Panc1 (cell line): Measurements from ENCODE around the gene CGA. TPM values are rescaled to one million over a fixed set of nuclear protein-coding genes. Genes with fewer than 3 reads are reported as not detected.

Source experiments
- ATAC-seq: fragments of 200-7000 bp; cut with Tn5 transposase; 2 replicates; pipeline ENCODE4 v1.9.1; 2020; ENCODE audit warnings: mild to moderate bottlenecking, moderate library complexity
- BruUV-seq: library from RNA; stranded (reverse); fragments of 400-500 nt; replicated peaks from 2 replicates; lab custom pipeline; 2021; lab: Mats Ljungman, UMichigan
- CTCF ChIA-PET: fragments of 300-600 bp; sonication (Branson Sonifier 250); formaldehyde crosslinking; loops from one replicate; lab custom pipeline; 2022; ENCODE audit warnings: antibody characterized with exemption; lab: Charles Lee
- POLR2A ChIA-PET: fragments of 300-600 bp; sonication (Branson Sonifier 250); formaldehyde crosslinking; loops from one replicate; lab custom pipeline; 2022; ENCODE audit warnings: antibody characterized with exemption; lab: Charles Lee
- DNase-seq: peaks from one replicate; pipeline ENCODE4 v3.0.0-alpha.2; 2010; ENCODE audit warnings: low read depth, low spot score
- H3K27ac ChIP-seq: 2 replicates; pipeline ENCODE4 v1.5.1; 2011; ENCODE audit warnings: mild to moderate bottlenecking, low read length, inconsistent platforms
- H3K27me3 ChIP-seq: fragments of 200-500 bp; sonication (Bioruptor generic); 2 replicates; pipeline ENCODE4 v1.6.0; 2014; ENCODE audit warnings: low read length, inconsistent platforms; ENCODE audit not compliant: control insufficient read depth, insufficient read depth
- H3K36me3 ChIP-seq: fragments of 200-500 bp; sonication (Bioruptor generic); 2 replicates; pipeline ENCODE4 v1.5.1; 2014; ENCODE audit warnings: inconsistent platforms, mild to moderate bottlenecking, low read length, moderate library complexity; ENCODE audit not compliant: control insufficient read depth, insufficient read depth
- H3K4me1 ChIP-seq: 2 replicates; pipeline ENCODE4 v1.5.1; 2011; ENCODE audit warnings: inconsistent platforms, mild to moderate bottlenecking, low read length, moderate library complexity; ENCODE audit not compliant: control insufficient read depth, insufficient read depth
- H3K4me3 ChIP-seq, 2 experiments: 2 replicates each; pipeline ENCODE4 v1.5.1; 2011 to 2012; ENCODE audit warnings: low read depth in 2 of 2, low read length in 2 of 2, mild to moderate bottlenecking in 2 of 2, inconsistent platforms in 1 of 2, moderate library complexity in 1 of 2
- H3K9me3 ChIP-seq: fragments of 200-500 bp; sonication (Bioruptor generic); 2 replicates; pipeline ENCODE4 v1.5.1; 2014; ENCODE audit warnings: low read depth, mild to moderate bottlenecking, inconsistent platforms, low read length, moderate library complexity; ENCODE audit not compliant: control insufficient read depth, insufficient read depth
- POLR2AphosphoS5 ChIP-seq: IDR thresholded peaks from 2 replicates; pipeline ENCODE4 v1.6.1; 2012; ENCODE audit warnings: mild to moderate bottlenecking, low read depth, low read length, moderate library complexity
- SIN3A ChIP-seq: IDR thresholded peaks from 2 replicates; pipeline ENCODE4 v1.6.1; 2012; ENCODE audit warnings: low read depth, mild to moderate bottlenecking, low read length, moderate library complexity, borderline replicate concordance; ENCODE audit not compliant: insufficient read depth
- TCF7L2 ChIP-seq: IDR thresholded peaks from 2 replicates; pipeline ENCODE4 v1.6.1; 2011; ENCODE audit warnings: mild to moderate bottlenecking, low read depth, low read length, inconsistent platforms
- in situ Hi-C: cut with HindIII; loops from 2 replicates; pipeline ENCODE4 v1.10.0; 2016; ENCODE audit warnings: low sequenced_read_pairs, low pct_unique_long_range_greater_than_20kb
- intact Hi-C: fragments of 100-400 bp; cut with micrococcal nuclease; formaldehyde crosslinking; loops from one replicate; pipeline ENCODE4 v1.10.0; 2022; ENCODE audit not compliant: unreplicated experiment
- total RNA-seq: library from RNA; stranded (reverse); gene quantifications from one replicate; pipeline ENCODE4 v1.2.1, GENCODE V29; 2021; ENCODE audit not compliant: unreplicated experiment
- TF ChIP-seq, protein P1 (sequence below): fragments of 450-650 bp; IDR thresholded peaks from 2 replicates; pipeline ENCODE4 v1.5.1; 2017; ENCODE audit warnings: mild to moderate bottlenecking
- TF ChIP-seq, protein P2 (sequence below), 2 experiments: IDR thresholded peaks; 2 replicates each; pipeline ENCODE4 v1.6.1; 2011 to 2012; ENCODE audit warnings: low read depth in 2 of 2, control low read depth in 1 of 2, low read length in 1 of 2, mild to moderate bottlenecking in 1 of 2, moderate library complexity in 1 of 2; ENCODE audit not compliant: insufficient read depth in 1 of 2

CGA gene
- total RNA-seq, 1 experiment from 2014 or later = not detected

DNA sequence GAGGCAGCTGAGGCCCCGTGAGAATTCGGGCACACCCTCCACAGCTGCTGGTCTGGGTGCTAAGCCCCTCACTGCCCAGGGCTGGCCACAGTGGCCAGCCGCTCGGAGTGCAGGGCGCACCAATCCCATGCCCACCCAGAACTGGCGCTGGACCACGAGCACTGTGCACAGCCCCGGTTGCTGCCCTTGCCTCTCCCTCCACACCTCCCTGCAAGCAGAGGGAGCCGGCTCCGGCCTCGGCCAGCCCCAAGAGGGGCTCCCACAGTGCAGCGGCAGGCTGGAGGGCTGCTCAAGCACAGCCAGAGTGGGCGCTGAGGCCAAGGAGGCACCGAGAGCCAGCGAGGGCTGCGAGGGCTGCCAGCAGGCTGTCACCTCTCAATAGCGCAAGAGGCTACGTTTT lies 35.0 kb downstream of the CGA start:
- ChIA-PET CTCF (no interaction called here), POLR2A (no interaction called here)
- in situ Hi-C loops = no loop called here
- H3K27ac ChIP-seq = no peak overlapping the region
- DNase-seq (no peak), ATAC-seq (no peak; the same call in 1 of the 2 replicates)
- H3K9me3 ChIP-seq = no peaks in the 10 kb centered on the region
- no peaks in the 10 kb centered on the region for H3K36me3 ChIP-seq
- no TSS peak for BruUV-seq
- no peaks in the 10 kb centered on the region for H3K4me1 ChIP-seq
- TF ChIP-seq POLR2AphosphoS5 (no peak), TCF7L2 (no peak), SIN3A (no peak)
- TF ChIP-seq, protein P1, sequence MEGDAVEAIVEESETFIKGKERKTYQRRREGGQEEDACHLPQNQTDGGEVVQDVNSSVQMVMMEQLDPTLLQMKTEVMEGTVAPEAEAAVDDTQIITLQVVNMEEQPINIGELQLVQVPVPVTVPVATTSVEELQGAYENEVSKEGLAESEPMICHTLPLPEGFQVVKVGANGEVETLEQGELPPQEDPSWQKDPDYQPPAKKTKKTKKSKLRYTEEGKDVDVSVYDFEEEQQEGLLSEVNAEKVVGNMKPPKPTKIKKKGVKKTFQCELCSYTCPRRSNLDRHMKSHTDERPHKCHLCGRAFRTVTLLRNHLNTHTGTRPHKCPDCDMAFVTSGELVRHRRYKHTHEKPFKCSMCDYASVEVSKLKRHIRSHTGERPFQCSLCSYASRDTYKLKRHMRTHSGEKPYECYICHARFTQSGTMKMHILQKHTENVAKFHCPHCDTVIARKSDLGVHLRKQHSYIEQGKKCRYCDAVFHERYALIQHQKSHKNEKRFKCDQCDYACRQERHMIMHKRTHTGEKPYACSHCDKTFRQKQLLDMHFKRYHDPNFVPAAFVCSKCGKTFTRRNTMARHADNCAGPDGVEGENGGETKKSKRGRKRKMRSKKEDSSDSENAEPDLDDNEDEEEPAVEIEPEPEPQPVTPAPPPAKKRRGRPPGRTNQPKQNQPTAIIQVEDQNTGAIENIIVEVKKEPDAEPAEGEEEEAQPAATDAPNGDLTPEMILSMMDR = no peak
- TF ChIP-seq, protein P2, sequence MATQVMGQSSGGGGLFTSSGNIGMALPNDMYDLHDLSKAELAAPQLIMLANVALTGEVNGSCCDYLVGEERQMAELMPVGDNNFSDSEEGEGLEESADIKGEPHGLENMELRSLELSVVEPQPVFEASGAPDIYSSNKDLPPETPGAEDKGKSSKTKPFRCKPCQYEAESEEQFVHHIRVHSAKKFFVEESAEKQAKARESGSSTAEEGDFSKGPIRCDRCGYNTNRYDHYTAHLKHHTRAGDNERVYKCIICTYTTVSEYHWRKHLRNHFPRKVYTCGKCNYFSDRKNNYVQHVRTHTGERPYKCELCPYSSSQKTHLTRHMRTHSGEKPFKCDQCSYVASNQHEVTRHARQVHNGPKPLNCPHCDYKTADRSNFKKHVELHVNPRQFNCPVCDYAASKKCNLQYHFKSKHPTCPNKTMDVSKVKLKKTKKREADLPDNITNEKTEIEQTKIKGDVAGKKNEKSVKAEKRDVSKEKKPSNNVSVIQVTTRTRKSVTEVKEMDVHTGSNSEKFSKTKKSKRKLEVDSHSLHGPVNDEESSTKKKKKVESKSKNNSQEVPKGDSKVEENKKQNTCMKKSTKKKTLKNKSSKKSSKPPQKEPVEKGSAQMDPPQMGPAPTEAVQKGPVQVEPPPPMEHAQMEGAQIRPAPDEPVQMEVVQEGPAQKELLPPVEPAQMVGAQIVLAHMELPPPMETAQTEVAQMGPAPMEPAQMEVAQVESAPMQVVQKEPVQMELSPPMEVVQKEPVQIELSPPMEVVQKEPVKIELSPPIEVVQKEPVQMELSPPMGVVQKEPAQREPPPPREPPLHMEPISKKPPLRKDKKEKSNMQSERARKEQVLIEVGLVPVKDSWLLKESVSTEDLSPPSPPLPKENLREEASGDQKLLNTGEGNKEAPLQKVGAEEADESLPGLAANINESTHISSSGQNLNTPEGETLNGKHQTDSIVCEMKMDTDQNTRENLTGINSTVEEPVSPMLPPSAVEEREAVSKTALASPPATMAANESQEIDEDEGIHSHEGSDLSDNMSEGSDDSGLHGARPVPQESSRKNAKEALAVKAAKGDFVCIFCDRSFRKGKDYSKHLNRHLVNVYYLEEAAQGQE (IDR thresholded peaks at IDR 0.05; ENCODE audit: insufficient read depth in 1 of 2, low read depth in 2 of 2, low read length in 1 of 2) = no peak
- peaks cover 6% of the 10 kb centered on the region; the same call in 1 of the 2 replicates for H3K27me3 ChIP-seq
- intact Hi-C loops = loop anchor here (10.0 kb wide), 1 partner anchor 1975 kb away; no protein-coding TSS in a partner anchor
- H3K4me3 ChIP-seq = no peak overlapping the region

DNA sequence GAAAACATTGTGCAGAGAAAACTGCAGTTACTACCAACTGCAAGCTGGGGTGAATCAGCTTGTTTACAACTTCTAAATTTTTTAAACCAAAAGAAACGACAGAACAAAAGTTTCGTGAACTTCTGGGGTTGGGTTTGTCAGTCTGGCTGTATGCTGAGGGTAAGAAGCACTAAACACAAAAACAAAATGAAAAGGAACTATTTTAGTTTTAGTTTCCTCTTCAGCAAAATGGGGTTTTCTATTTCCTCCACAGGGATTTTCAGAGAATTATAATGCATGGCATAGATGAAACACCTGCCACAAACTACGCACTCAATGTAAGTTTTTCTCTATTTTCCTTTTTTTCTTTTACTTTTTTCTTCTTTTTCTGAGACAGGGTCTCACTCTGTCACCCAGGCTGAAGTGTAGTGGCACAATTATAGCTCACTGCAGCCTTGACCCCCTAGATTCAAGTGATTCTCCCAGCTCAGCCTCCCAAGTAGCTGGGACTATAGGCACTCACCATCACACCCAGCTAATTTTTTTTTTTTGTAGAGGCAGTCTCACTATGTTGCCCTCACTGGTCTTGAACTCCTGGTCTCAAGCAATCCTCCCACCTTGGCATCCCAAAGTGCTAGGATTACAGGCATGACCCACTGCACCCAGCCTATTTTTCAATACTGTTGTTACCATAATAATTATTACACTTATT lies 40.6 kb downstream of the CGA start:
- Histone ChIP-seq H3K4me1 (no peaks in the 10 kb centered on the region), H3K9me3 (no peaks in the 10 kb centered on the region), H3K36me3 (no peaks in the 10 kb centered on the region), H3K27me3 (peaks cover 12% of the 10 kb centered on the region; the same call in 1 of the 2 replicates), H3K4me3 (no peak overlapping the region), H3K27ac (no peak overlapping the region)
- TF ChIP-seq TCF7L2 (no peak), POLR2AphosphoS5 (no peak), SIN3A (no peak)
- TF ChIP-seq, protein P1 = no peak
- TF ChIP-seq, protein P2 (IDR thresholded peaks at IDR 0.05; ENCODE audit: insufficient read depth in 1 of 2, low read depth in 2 of 2, low read length in 1 of 2) = no peak
- in situ Hi-C loops = no loop called here
- CTCF ChIA-PET = no interaction called here
- BruUV-seq = no TSS peak
- ATAC-seq = no peak
- POLR2A ChIA-PET = no interaction called here
- DNase-seq = no peak
- intact Hi-C loops = loop anchor here (10.0 kb wide), 1 partner anchor 1969 kb away; no protein-coding TSS in a partner anchor
